GM19463 (cell line): ENCODE data around the gene ZBTB21.
A peak's percentile ranks its signal among the peaks of the same experiment; 100 is the strongest.
"Not testable (repeated sequence)": the region's sequence is repeated elsewhere in the genome, so short reads cannot be mapped to it uniquely, and the experiment has no call there.

ENCODE experiments used
- ATAC-seq: cut with Tn5 transposase; IDR thresholded peaks from one replicate; pipeline ENCODE4 v1.9.1; 2021; ENCODE audit warnings: mild to moderate bottlenecking, moderate library complexity; ENCODE audit not compliant: unreplicated experiment

The ZBTB21 gene

DNA sequence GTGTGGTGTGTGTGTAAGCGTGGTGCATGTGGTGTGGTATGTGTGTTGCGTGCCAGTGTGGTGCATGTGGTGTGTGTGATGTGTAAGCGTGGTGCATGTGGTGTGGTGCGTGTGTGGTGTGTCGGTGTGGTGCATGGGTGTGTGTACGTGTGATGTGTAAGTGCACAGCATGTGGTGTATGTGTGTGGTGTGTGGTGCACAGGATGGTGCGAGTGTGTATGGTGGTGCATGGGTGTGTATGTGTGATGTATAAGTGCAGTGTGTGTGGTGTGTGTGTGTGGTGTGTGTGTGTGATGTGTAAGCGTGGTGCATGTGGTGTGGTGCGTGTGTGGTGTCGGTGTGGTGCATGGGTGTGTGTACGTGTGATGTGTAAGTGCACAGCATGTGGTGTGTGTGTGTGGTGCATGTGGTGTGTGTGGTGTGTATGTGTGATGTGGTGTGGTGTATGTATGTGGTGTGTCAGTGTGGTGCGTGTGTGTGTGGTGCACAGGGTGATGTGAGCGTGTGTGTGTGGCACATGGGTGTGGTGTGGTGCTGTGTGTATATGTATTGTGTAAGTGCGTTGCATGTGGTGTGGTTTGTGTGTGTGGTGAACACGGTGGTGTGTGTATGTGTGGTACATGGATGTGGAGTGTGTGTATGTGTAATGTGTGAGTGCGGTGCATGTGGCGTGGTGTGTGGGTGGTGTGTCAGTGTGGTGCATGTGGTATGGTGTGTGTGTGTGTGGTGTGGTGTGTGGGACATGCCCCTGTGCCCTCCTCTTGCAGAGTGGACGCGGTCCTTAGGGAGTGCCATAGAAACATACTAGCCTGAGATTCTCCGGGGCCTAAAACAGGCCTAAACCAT, 55.3 kb downstream of the ZBTB21 start:
- ATAC-seq, result no peak

DNA sequence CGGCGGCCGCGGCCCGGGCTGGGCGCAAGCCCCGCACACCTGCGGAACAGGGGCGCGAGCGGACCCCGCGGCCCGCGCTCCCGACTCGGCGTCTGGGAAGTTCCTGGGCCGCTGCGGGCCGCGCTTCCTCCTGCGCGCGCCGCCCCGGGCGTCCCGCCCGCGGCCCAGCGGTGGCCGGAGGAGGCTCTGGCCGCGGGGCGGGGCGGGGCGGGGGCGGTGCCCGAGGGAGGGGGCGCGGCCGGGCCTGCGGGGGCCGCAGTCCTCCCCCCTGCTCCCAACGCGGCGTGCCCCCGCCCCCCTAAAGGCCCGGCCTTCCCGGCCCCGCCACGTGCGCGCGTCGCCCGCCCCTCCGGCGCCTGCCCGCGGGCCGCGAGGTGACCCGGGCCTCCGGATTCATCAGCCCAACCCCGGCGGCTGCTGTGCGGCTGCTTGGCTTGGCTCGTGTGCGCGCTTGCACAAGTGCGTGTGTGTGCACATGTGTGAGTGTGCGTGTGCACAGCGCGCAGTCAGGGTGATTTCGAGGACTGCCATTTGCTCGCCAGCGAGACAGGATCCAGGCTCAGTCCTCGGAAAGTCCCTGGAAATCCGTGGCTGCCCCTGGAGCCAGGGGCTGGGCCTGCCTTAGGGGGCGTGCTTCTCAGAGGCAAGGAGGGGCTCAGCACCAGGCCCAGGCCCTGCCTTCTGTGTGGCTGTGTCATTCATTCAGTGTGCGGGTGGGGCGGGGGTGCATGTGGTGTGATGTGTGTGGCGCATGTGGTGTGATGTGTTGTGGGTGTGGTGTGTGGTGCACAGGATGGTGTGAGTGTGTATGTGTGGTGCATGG, 56.1 kb downstream of the ZBTB21 start, which contains the start of gene C2CD2:
C2CD2 (minus strand) TSS at position 188 of the 823 bp plus-strand sequence. CDS start 370 bp downstream, outside the sequence.
- peak; percentile 53 for ATAC-seq

DNA sequence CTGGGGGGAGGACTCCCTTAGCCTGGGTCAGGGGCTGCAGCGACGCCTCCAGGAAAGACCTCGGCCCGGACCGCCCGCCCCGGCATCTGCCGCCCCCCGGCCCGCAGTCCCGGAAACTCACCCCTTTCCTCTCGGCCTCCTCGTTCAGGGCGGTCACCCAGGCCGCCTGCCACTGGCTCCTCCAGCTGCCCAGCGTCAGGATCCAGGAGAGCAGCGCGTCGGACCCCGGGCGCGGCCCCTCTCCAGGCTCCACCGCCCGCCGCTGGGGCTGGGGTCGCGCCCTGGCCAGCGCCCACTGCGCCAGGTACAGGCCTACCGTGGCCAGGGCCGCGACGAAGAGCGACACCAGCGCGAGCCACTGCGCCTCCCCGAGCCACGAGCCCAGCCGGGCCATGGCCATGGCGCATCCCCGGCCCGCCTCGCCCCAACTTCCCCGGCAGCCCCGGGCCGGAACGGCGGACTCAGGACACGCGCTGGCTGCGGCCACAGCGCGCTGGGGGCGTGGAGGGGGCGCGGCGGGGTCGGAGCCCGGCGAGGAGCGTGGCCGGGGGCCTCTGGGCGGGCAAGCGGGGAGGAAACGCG, 56.8 kb downstream of the ZBTB21 start:
- ATAC-seq, result peak; percentile 17

DNA sequence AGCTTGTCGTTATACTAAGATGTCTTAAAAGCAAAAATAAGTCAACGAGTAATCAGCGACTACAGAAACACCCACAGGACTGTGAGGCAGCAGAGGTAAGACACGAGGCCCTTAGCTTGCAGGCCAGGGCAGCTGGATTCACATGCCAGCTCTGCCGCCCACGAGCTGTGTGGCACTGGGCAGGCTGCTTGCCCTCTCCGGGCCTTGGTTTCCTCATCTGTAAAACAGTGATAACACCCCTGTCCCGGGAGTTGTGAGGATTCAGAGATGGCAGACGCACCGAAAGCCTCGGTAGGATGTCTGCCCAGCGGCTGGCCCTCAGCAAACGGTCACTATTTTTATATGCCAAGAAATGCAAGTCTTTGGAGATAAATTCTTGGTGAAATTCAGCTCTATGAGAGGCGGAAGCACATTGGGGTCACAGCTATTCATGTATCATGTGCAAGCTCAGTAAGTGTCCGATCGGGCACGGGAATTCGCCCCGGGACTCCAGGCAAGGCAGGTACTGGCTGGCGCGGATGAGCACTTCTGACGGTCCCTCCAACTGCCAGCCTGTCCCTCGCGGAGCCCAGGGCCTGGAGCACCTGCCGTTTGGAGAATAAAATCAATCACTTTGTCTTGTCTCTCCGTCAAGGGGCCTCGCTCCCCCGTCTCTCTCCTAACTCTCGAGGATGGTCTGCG, 57.5 kb downstream of the ZBTB21 start:
- no peak for ATAC-seq

DNA sequence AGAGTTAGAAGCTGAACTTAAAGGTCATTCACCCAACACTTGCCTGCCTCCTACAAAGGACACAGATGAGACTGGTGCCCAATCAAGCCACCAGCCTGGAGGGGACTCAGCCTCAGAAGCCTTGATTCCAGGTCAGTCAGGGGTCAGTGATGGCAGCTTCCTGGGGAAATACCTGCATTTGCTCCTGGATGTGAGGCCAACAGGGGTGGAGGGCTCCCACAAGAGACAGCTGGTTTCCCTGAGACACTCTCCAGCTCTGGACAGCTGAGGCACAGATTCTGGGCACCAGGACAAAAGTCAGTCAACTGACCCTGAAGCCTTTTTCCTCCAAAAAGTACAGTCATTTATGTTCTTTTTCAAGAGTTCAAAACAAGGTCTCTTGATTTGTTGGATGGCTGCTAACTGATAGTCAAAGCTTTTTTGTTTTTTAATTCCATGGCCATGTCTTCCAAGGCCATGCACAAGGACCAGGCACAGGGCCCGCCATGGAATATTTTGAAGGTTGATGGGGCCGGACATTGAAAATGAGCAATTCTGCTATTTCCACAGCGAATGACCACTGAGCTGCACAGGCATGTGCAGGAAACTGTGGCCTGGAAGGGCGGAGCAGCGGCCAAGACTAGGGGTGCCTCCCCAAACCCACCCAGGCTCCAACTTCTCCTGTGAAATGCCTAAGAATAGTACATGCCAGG, 58.1 kb downstream of the ZBTB21 start:
- ATAC-seq, result no peak

DNA sequence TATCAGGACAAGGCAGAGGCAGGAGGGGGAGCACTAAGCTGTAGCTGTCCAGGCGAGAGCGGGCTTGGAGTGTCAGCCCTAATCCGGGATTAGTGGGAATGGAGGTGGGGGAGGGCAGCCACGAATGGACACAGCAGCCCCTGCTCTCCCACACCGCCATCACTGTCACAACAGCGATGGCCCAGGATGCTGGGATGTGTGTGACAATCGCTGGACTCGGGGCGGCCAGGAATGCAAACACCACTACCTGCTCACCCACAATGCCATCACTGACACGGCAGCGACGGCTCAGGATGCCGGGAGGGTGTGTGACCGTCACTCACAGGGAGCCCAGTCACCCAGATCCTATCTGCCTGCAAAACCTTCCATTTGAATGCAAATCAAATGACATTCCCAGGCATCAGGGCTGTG, 59.2 kb downstream of the ZBTB21 start:
- ATAC-seq, result no peak

DNA sequence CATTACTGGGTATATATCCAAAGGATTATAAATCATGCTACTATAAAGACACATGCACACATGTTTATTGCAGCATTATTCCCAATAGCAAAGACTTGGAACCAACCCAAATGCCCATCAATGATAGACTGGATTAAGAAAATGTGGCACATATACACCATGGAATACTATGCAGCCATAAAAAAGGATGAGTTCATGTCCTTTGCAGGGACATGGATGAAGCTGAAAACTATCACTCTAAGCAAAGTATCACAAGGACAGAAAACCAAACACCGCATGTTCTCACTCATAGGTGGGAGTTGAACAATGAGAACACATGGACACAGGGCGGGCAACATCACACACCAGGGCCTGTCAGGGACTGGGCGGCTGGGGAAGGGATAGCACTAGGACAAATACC, 60.5 kb downstream of the ZBTB21 start:
- not testable (repeated sequence) for ATAC-seq

DNA sequence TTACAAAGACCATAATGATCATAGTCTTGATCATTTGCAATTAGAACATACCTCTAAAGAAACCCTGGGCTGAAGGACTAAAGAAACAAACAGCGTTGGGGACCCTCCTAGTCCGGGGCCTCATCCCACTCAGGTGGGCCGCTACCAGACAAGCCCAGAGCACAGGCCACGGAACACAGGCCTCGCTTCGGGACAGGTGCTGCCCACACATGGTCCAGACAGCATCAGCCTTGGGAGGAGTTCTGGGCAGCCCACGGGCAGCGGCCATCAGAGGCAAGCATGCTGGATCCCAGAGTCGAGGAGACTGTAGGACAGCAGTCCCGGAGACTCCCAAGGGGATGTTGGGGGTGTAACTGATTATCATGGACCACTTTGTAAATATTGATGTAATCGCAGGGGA, 61.3 kb downstream of the ZBTB21 start:
- no peak for ATAC-seq

DNA sequence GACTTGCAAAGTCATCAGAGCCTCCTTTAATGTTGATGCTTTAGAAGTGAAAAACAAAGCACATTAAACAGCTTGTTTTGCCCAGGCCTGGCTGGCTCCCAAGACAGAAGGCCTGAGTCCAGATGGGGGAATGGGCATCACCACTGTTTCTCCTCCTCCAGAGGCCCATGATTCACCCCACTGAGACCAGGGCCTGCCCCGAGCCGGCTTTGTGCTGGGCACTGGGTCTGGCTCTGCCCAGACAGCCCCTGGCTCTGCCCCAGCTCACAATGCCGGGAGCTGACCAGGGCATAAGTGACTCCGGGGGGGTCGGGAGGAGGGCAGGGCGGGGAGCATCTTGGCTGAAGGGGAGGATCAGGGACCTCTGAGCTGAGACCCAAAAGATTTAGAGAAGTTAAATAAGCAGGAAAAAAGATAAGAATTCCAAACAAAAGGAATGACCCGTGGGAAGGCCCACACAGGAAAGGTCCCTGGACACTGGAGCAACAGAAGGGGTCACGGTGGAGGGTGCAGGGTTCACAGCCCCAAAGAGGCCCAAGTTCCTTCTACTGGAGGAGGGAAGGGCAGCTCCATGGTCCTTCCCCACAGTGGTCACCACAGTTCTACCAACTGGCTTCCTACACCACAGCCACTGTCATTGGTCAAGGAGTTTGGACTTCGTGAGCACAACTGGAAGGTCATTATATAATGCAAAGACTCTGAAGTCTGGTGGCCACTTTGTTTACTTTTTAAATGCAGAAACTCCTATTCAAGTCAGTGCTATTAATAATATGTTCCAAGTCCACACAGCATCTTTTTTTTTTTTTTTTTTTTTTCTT, 61.9 kb downstream of the ZBTB21 start:
- no peak for ATAC-seq

DNA sequence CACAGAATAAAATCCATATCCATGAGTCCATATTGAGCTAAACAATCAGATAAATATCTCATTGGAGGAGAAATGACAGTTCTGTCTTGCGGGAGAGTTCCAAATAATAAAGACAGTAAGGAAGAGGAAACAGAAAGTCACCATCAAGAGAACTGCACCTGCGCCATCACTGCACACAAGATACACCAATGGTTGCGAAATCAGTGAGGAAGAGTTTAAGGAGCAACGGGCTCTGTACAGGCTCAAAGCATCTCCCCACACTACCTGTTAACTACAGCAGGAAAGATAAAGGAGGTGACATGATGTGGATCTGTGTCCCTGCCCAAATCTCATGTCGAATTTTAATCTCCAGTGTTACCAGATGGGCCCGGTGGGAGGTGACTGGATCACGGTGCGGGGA, 64.2 kb downstream of the ZBTB21 start:
- ATAC-seq, result no peak

DNA sequence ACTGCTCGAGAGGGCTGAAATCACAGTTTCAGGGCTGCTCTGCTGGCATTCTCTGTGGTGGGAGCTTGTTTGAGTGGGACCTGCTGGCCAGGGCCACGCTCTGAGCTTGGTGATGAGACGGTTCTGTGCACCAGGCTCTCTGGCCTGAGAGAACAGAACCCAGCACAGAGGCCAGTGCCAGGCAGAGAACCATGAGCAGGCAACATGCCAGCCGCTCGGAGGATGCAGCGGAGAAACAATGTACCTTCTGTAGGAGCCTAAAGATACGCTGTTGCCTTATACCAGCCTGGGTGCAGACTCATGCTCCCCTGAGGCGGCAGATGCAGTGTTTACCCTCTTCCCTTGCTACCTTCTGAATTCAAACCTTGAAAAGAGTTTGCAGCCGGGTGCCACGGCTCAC, 66.3 kb downstream of the ZBTB21 start:
- no peak for ATAC-seq

DNA sequence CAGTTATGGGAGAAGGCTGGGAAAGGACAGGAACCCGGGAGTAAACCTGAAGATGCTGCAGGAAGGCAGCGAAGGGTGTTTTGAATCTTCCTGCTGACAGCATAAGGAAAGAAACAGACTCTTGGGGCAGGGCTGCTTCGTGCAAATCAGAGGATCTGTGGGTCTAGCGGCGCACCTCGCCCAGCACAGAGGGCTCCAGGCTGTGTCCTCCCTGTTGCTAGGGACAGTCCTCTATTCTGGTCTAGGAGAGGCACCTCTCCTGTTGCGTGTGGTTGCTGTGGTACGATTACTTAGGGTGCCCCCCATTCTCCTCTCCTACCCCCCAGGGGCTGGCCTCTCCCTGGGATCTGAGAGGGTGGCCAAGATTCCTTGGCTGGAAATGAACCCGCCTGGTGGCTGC, 67.7 kb downstream of the ZBTB21 start:
- ATAC-seq, result no peak

DNA sequence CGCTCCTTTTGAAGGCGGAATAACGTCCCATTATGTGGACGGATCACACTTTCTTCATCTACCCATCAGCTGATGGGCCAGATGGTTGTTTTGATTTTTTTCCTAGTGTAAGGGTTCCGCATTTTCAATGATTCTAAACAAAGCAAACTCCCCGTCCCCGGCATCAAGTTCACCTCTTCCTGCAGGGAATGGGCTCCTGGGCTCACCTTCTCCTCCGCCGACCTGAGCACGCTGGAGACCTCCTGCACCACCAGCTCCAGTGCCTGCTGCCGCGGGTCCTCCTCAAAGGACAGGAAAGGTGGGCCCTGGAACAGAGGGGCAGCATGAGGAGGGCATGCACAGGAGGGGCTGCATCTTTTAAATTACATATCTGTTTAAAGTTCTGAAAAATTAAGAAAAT, 68.2 kb downstream of the ZBTB21 start:
- no peak for ATAC-seq

DNA sequence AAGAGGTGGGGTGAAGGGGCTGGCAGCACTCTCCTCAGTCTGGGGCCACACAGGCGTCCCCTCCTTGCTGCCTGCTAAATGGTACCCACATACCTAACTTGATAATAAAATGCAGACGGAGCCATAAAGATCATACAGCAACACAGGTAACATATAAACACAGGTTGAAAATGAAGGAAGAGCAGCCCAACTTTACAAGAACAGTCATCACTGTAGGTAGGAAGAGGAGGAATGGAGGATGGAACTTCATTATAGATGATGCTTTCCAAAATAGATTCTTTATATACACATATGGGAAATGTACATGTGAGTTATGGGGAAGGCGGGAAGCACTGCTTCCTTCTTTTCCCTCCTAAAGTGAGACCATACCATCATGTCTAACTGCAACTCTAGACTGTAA, 69.7 kb downstream of the ZBTB21 start:
- no peak for ATAC-seq

DNA sequence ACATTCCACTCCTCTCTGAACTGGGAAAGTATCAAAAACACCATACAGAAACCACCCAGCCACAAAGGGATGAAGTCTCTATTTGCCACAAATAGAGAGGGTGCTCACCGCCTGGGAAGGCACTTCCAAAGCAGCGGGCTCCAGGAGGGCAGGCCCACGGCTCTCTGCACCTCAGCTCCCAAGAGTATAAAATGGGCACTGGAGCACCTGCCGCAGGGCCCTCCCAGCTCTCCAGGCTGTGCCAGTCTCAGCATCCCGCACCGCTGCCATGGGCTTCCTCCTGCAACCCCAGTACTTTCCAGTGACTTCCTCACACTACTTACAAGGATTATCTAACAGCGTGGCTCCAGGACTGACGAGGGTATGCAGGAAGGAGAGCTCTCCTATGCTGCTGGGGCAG, 70.8 kb downstream of the ZBTB21 start:
- no peak for ATAC-seq
